ENCODE data around the gene MCEMP1. TPM values are rescaled to one million over a fixed set of nuclear protein-coding genes. Genes with fewer than 3 reads are reported as not detected.

The MCEMP1 gene
- total and polyA plus RNA-seq, 11 donors: 0.16 to 1.4 (median 0.54) TPM; not detected in 3

GRCh38 chr19:7687177-7687576 lies 10.3 kb downstream of the MCEMP1 start:
- no peak overlapping the region for H3K27ac ChIP-seq
- H3K4me1 ChIP-seq: peaks cover 0 to 4% (median under 1%) of the 10 kb centered on the region in 12 donors
- peaks cover 0 to 33% (median 26%) of the 10 kb centered on the region in 9 donors for H3K36me3 ChIP-seq
- peaks cover 0 to 23% (median 0%) of the 10 kb centered on the region in 9 donors for H3K27me3 ChIP-seq
- DNase-seq: no peak
- 82 to 86% (median 85%) methylated on average over 12 of the region's 12 CpGs for WGBS, 4 donors
- H3K4me3 ChIP-seq: no peak overlapping the region
- TF ChIP-seq POLR2A (IDR thresholded peaks at IDR 0.05) (no peak), CTCF (IDR thresholded peaks at IDR 0.05) (no peak)
- intact Hi-C loops (cut with DNase I): loop anchor here in 5 of 10 donors (10.0 kb wide), 4 partner anchors 108 to 582 kb away; no protein-coding TSS in a partner anchor
- no peaks in the 10 kb centered on the region for H3K9me3 ChIP-seq
- ATAC-seq: peak in 1 of 4 donors; percentile 21

GRCh38 chr19:7689165-7689564 lies 12.3 kb downstream of the MCEMP1 start:
- H3K4me3 ChIP-seq: no peak overlapping the region
- H3K4me1 ChIP-seq: no peaks in the 10 kb centered on the region
- peaks cover 0 to 13% (median 7%) of the 10 kb centered on the region in 9 donors for H3K36me3 ChIP-seq
- peaks cover 0 to 23% (median 0%) of the 10 kb centered on the region in 9 donors for H3K27me3 ChIP-seq
- TF ChIP-seq POLR2A (IDR thresholded peaks at IDR 0.05) (no peak), CTCF (IDR thresholded peaks at IDR 0.05) (no peak)
- no peaks in the 10 kb centered on the region for H3K9me3 ChIP-seq
- H3K27ac ChIP-seq: no peak overlapping the region
- no peak for DNase-seq
- intact Hi-C loops (cut with DNase I): loop anchor here in 5 of 10 donors (10.0 kb wide), 4 partner anchors 106 to 584 kb away; no protein-coding TSS in a partner anchor
- 22 to 37% (median 28%) methylated on average over 23 of the region's 23 CpGs for WGBS, 4 donors
- no peak for ATAC-seq

- Histone ChIP-seq H3K27me3 (peaks cover 0 to 23% (median 4%) of the 10 kb centered on the region in 9 donors), H3K27ac (no peak overlapping the region), H3K4me3 (no peak overlapping the region), H3K36me3 (no peaks in the 10 kb centered on the region), H3K9me3 (no peaks in the 10 kb centered on the region), H3K4me1 (no peaks in the 10 kb centered on the region)
- intact Hi-C loops (cut with DNase I): no loop called here
- TF ChIP-seq CTCF (IDR thresholded peaks at IDR 0.05) (no peak), POLR2A (IDR thresholded peaks at IDR 0.05) (no peak)
- 86 to 94% (median 87%) methylated on average over 8 of the region's 8 CpGs for WGBS, 4 donors
- DNase-seq (no peak), ATAC-seq (no peak)
Observed at GRCh38 chr19:7690779-7691258, 13.9 kb downstream of the MCEMP1 start.

- DNase-seq (no peak), ATAC-seq (no peak)
- Histone ChIP-seq H3K4me3 (no peak overlapping the region), H3K27ac (no peak overlapping the region), H3K36me3 (no peaks in the 10 kb centered on the region), H3K4me1 (no peaks in the 10 kb centered on the region), H3K9me3 (no peaks in the 10 kb centered on the region), H3K27me3 (peaks cover 0 to 24% (median 4%) of the 10 kb centered on the region in 9 donors)
- intact Hi-C loops (cut with DNase I): no loop called here
- TF ChIP-seq CTCF (IDR thresholded peaks at IDR 0.05) (no peak), POLR2A (IDR thresholded peaks at IDR 0.05) (no peak)
Observed at GRCh38 chr19:7691497-7691896, 14.6 kb downstream of the MCEMP1 start.
